Activated B cell treated with CpG ODN at 0.5 μM for 24 hours (primary cell): ENCODE data around the gene HLA-DRB1. TPM values are rescaled to one million over a fixed set of nuclear protein-coding genes. Genes with fewer than 3 reads are reported as not detected.
A peak's percentile ranks its signal among the peaks of the same experiment; 100 is the strongest.
"Not testable (repeated sequence)": the region's sequence is repeated elsewhere in the genome, so short reads cannot be mapped to it uniquely, and the experiment has no call there.

Source experiments
- ATAC-seq: fragments of 200-7000 bp; cut with Tn5 transposase; one replicate; pipeline ENCODE4 v1.10.0; 2021; ENCODE audit warnings: low read depth, mild to moderate bottlenecking, moderate library complexity
- CTCF ChIA-PET: fragments of 350-600 bp; sonication (Branson Sonifier 250); formaldehyde crosslinking; loops from one replicate; lab custom pipeline; 2021; ENCODE audit warnings: antibody characterized with exemption; lab: Charles Lee
- POLR2A ChIA-PET: fragments of 350-600 bp; sonication (Branson Sonifier 250); formaldehyde crosslinking; loops from one replicate; lab custom pipeline; 2021; ENCODE audit warnings: antibody characterized with exemption; lab: Charles Lee
- DNase-seq: peaks from one replicate; pipeline ENCODE4 v3.0.0; 2022
- H3K27ac Mint-ChIP-seq: one replicate; pipeline ENCODE4 v1.8.0; 2020; ENCODE audit warnings: mixed read lengths
- H3K27me3 Mint-ChIP-seq: one replicate; pipeline ENCODE4 v1.8.0; 2021; ENCODE audit warnings: mixed read lengths
- H3K36me3 Mint-ChIP-seq: one replicate; pipeline ENCODE4 v1.8.0; 2021; ENCODE audit warnings: low read depth, mixed read lengths
- H3K4me1 Mint-ChIP-seq: one replicate; pipeline ENCODE4 v1.8.0; 2021; ENCODE audit warnings: mixed read lengths
- H3K4me3 Mint-ChIP-seq: one replicate; pipeline ENCODE4 v1.8.0; 2020; ENCODE audit warnings: mild to moderate bottlenecking, mixed read lengths
- H3K9me3 Mint-ChIP-seq: one replicate; pipeline ENCODE4 v1.8.0; 2020; ENCODE audit warnings: mixed read lengths
- intact Hi-C: fragments of 100-400 bp; cut with micrococcal nuclease; formaldehyde crosslinking; loops from one replicate; pipeline ENCODE4 v1.15.1; 2024
- total RNA-seq: library from RNA; stranded (reverse); gene quantifications from 2 replicates; pipeline ENCODE4 v1.2.3, GENCODE V29; 2022
- TF ChIP-seq, protein P1 (sequence below): fragments of 200-600 bp; IDR thresholded peaks from one replicate; pipeline ENCODE4 v1.8.0; 2022; ENCODE audit warnings: antibody characterized with exemption, mild to moderate bottlenecking

Gene HLA-DRB1
- total RNA-seq, 1 donor from 2014 or later: 621 TPM

DNA sequence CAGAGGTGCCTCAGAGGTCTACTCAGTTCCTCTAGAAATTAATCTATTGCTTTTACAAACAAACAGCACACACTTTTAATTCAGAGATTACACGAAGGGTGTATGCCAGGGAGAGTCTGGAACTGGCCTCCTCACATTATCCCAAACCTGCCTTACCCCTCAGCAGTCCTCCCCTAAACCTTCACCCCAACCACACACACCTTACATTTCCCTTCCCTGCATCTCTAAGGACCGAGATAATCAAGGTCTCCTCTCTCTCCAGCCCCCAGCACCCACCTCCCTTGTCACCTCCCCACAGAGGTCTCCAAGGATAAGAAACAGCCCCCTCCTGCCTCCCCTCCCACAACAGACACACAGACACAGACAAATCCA, 6.1 kb downstream of the HLA-DRB1 start:
- intact Hi-C loops: loop anchor here (5.0 kb wide), 1 partner anchor 114 kb away; no protein-coding TSS in a partner anchor
- Mint-ChIP-seq H3K36me3 (peaks cover 73% of the 10 kb centered on the region), H3K4me1 (peaks cover 61% of the 10 kb centered on the region), H3K9me3 (no peaks in the 10 kb centered on the region), H3K4me3 (peak overlapping the region; percentile 65), H3K27me3 (no peaks in the 10 kb centered on the region), H3K27ac (peak overlapping the region; percentile 87)
- DNase-seq (no peak), ATAC-seq (no peak)
- ChIA-PET POLR2A (interaction anchor here (1.8 kb wide), 1 partner anchor 62 kb away, joined by 12 read pairs; no protein-coding TSS in a partner anchor), CTCF (interaction anchor here (0.7 kb wide), 1 partner anchor 25 kb away, joined by 3 read pairs; no protein-coding TSS in a partner anchor)
- TF ChIP-seq, protein P1, sequence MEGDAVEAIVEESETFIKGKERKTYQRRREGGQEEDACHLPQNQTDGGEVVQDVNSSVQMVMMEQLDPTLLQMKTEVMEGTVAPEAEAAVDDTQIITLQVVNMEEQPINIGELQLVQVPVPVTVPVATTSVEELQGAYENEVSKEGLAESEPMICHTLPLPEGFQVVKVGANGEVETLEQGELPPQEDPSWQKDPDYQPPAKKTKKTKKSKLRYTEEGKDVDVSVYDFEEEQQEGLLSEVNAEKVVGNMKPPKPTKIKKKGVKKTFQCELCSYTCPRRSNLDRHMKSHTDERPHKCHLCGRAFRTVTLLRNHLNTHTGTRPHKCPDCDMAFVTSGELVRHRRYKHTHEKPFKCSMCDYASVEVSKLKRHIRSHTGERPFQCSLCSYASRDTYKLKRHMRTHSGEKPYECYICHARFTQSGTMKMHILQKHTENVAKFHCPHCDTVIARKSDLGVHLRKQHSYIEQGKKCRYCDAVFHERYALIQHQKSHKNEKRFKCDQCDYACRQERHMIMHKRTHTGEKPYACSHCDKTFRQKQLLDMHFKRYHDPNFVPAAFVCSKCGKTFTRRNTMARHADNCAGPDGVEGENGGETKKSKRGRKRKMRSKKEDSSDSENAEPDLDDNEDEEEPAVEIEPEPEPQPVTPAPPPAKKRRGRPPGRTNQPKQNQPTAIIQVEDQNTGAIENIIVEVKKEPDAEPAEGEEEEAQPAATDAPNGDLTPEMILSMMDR: no peak

GRCh38 chr6:32581315-32582095, 8.1 kb downstream of the HLA-DRB1 start:
- no peak for DNase-seq
- H3K27ac Mint-ChIP-seq: peak overlapping the region; percentile 83
- intact Hi-C loops: loop anchor here (5.0 kb wide), 1 partner anchor 116 kb away; no protein-coding TSS in a partner anchor
- no peaks in the 10 kb centered on the region for H3K27me3 Mint-ChIP-seq
- H3K4me3 Mint-ChIP-seq: no peak overlapping the region
- H3K9me3 Mint-ChIP-seq: no peaks in the 10 kb centered on the region
- H3K36me3 Mint-ChIP-seq: peaks cover 70% of the 10 kb centered on the region
- ATAC-seq: peak; percentile 22
- TF ChIP-seq, protein P1: no peak
- H3K4me1 Mint-ChIP-seq: peaks cover 48% of the 10 kb centered on the region
- ChIA-PET CTCF (no interaction called here), POLR2A (interaction anchor here (0.7 to 1.3 kb wide), 5 partner anchors 23 to 63 kb away, joined by 3 to 7 read pairs (median 4); no protein-coding TSS in a partner anchor)

DNA sequence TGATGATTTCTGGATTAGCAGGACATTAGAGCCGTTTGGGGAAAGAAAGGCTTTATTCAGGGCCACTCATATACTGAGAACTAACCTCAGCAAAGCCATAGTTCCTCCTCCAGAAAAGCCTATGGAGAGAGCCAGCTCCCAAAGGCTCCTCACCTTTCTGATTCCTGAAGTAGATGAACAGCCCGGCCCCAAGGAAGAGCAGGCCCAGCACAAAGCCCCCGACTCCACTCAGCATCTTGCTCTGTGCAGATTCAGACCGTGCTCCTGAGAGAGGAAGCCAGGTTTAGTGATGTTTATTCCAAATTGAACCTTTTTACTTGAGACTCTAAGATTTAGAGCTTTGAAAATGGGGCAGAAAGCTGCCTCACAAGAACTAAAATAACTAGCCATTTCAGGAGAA, 9.1 kb downstream of the HLA-DRB1 start:
- TF ChIP-seq, protein P1: no peak
- CTCF ChIA-PET: no interaction called here
- peaks cover 65% of the 10 kb centered on the region for H3K36me3 Mint-ChIP-seq
- peaks cover 43% of the 10 kb centered on the region for H3K4me1 Mint-ChIP-seq
- H3K27ac Mint-ChIP-seq: peak overlapping the region; percentile 66
- H3K27me3 Mint-ChIP-seq: no peaks in the 10 kb centered on the region
- no peak overlapping the region for H3K4me3 Mint-ChIP-seq
- POLR2A ChIA-PET: interaction anchor here (1.1 to 1.2 kb wide), 2 partner anchors 26 to 110 kb away, joined by 5 read pairs; no protein-coding TSS in a partner anchor
- no peak for DNase-seq
- H3K9me3 Mint-ChIP-seq: no peaks in the 10 kb centered on the region
- ATAC-seq: no peak
- intact Hi-C loops: loop anchor here (5.0 kb wide), 1 partner anchor 117 kb away; no protein-coding TSS in a partner anchor

DNA sequence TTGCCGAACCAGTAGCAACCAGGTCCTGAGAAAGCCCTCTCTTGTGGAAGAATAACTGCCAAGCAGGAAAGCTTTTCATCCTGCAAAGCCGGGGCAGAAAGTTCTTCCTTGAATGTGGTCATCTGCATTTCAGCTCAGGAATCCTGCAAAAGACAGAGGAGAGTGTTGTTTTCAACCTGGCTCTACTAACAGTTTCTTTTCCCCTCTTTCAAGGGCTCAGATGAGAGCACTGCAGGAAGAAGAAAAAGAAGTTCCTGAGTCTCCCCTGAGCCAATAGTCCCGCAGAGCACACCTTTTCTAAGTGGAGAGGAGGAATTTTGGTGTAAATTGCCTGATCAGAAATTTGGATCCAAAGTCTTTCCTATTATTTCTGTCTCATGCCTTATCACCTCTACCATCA, 10.7 kb downstream of the HLA-DRB1 start:
- Mint-ChIP-seq H3K4me1 (peaks cover 42% of the 10 kb centered on the region), H3K36me3 (peaks cover 54% of the 10 kb centered on the region), H3K9me3 (no peaks in the 10 kb centered on the region), H3K4me3 (no peak overlapping the region), H3K27ac (peak overlapping the region; percentile 70), H3K27me3 (no peaks in the 10 kb centered on the region)
- intact Hi-C loops: loop anchor here (10.0 kb wide), 1 partner anchor 94 kb away; no protein-coding TSS in a partner anchor
- TF ChIP-seq, protein P1: no peak
- ChIA-PET POLR2A (no interaction called here), CTCF (no interaction called here)
- ATAC-seq (no peak), DNase-seq (no peak)

GRCh38 chr6:32577493-32577892, 12.2 kb downstream of the HLA-DRB1 start:
- CTCF ChIA-PET, H3K4me3 Mint-ChIP-seq, H3K27me3 Mint-ChIP-seq, DNase-seq, H3K9me3 Mint-ChIP-seq: not testable (repeated sequence)
- peaks cover 45% of the 10 kb centered on the region for H3K36me3 Mint-ChIP-seq
- ATAC-seq: peak; percentile 10
- POLR2A ChIA-PET: interaction anchor here (0.6 to 1.0 kb wide), 2 partner anchors 26 to 132 kb away, joined by 3 read pairs; no protein-coding TSS in a partner anchor
- peaks cover 34% of the 10 kb centered on the region for H3K4me1 Mint-ChIP-seq
- intact Hi-C loops: loop anchor here (10.0 kb wide), 1 partner anchor 93 kb away; no protein-coding TSS in a partner anchor
- peak overlapping the region; percentile 63 for H3K27ac Mint-ChIP-seq
